ENCODE data around the gene SLC26A1. TPM values are rescaled to one million over a fixed set of nuclear protein-coding genes. Genes with fewer than 3 reads are reported as not detected.

Gene SLC26A1
- total RNA-seq, 1 experiment from 2014 or later: 0.09 TPM

DNA sequence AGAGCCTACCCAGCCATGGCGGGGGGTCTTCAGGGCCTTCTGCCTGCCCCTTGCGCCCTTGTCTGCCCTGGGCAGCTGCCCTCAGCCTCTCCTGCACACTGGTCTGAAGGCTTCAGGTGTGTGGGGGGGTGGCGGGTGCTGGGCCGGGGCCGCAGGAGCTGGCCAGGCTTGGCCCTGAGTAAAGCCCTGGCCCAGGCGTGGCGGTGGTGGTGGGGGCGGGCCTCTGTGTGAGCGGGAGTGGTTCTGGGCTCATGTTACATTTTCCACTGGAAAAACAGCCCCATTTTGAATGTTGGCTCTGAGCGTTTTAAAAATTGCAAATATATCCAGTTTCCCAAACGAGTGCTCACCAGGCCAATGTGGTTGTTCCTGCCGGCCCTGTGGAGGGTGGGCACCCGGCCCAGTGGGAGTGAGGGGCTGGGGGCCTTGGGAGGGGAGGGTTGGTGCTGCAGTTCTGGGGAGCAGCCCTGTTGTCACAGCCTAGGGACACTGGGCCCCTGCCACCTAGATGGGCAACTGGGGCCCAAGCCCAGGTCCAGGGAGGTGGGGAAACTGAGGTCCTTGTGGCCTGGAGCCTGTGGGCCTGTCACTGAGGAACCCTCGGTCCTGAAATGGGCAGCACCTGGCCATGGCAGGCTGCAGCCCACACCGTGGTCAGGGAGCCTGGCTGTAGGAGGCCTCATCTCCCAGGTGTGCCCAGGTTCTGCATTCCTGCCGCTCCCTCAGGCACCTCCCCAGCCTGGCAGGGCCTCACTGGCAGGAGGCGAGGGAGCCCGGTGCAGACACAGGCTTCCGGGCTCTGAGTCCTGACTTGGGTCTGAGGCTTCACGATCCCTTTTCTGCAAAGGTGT lies 46.5 kb upstream of the SLC26A1 start:
- H3K4me1 ChIP-seq (ENCODE audit: insufficient read depth, low read length): no peaks in the 10 kb centered on the region; the same call in 1 of the 2 replicates
- H3K27ac ChIP-seq (ENCODE audit: insufficient read length, low read depth, low read length): no peak overlapping the region
- no peak overlapping the region for H2BK5ac ChIP-seq (ENCODE audit: insufficient read length, low read length)
- DNase-seq: no peak
- no peak overlapping the region for H2BK12ac ChIP-seq (ENCODE audit: insufficient read length, low read depth, low read length)
- Mint-ChIP-seq H3K36me3 (ENCODE audit: insufficient read depth in 1 of 3, low read depth in 3 of 3) (no peaks in the 10 kb centered on the region), H3K4me1 (peaks cover 6 to 22% of the 10 kb centered on the region in 2 experiments), H3K9me3 (no peaks in the 10 kb centered on the region; a peak in 2 of 5 replicates), H3K27ac (no peak overlapping the region), H3K4me3 (no peak overlapping the region), H3K27me3 (ENCODE audit: low read depth) (peaks cover 8% of the 10 kb centered on the region)
- no peak overlapping the region for H3K18ac ChIP-seq (ENCODE audit: insufficient read length, low read depth, low read length)
- H3K23me2 ChIP-seq (ENCODE audit: insufficient read length, low read depth, low read length, poor library complexity, severe bottlenecking): peaks cover 4% of the 10 kb centered on the region
- H4K91ac ChIP-seq (ENCODE audit: insufficient read length, low read depth, low read length): no peak overlapping the region
- no peak overlapping the region for H2BK20ac ChIP-seq (ENCODE audit: low read depth, low read length, poor library complexity, severe bottlenecking)
- no peak overlapping the region for H2BK120ac ChIP-seq (ENCODE audit: low read depth, low read length, poor library complexity, severe bottlenecking)
- no CpG with 5 or more reads among the region's 20 CpGs for WGBS (ENCODE audit: extremely low coverage, insufficient read length, low lambda C conversion rate)
- no peaks in the 10 kb centered on the region for H3K79me2 ChIP-seq (ENCODE audit: insufficient read depth, low read length)
- no peak overlapping the region for H4K5ac ChIP-seq (ENCODE audit: insufficient read length, low read depth, low read length)
- no peak overlapping the region for H3K56ac ChIP-seq (ENCODE audit: insufficient read length, low read depth, low read length)
- H2AK5ac ChIP-seq (ENCODE audit: insufficient read length, low read length): no peak overlapping the region
- no peak overlapping the region for H3T11ph ChIP-seq (ENCODE audit: low read length)
- H3K79me1 ChIP-seq (ENCODE audit: insufficient read depth, low read depth, low read length, poor library complexity, severe bottlenecking): no peaks in the 10 kb centered on the region
- H3K27me3 ChIP-seq (ENCODE audit: insufficient read depth, low read length): no peaks in the 10 kb centered on the region; the same call in 1 of the 2 replicates
- H4K8ac ChIP-seq (replicated peaks; ENCODE audit: insufficient read length, low read depth, low read length): no peak overlapping the region
- H2BK15ac ChIP-seq (ENCODE audit: low read depth, low read length): no peak overlapping the region
- no peak overlapping the region for H3K14ac ChIP-seq (ENCODE audit: insufficient read depth, low read length)
- H4K20me1 ChIP-seq (ENCODE audit: control insufficient read depth, insufficient read depth, insufficient read length): no peaks in the 10 kb centered on the region
- no peak overlapping the region for H3K4ac ChIP-seq (ENCODE audit: low read depth, low read length)
- no peaks in the 10 kb centered on the region for H3K9me3 ChIP-seq (ENCODE audit: control insufficient read depth, low read depth, low read length)
- H3K4me2 ChIP-seq (ENCODE audit: insufficient read depth, insufficient read length, low read length): no peak overlapping the region
- H2AFZ ChIP-seq (ENCODE audit: low read length): no peak overlapping the region
- H3K23ac ChIP-seq (ENCODE audit: insufficient read length, low read depth, low read length): no peak overlapping the region
- H3K9ac ChIP-seq (ENCODE audit: extremely low read depth, insufficient read length, low read length): no peak overlapping the region
- TF ChIP-seq, protein P1, sequence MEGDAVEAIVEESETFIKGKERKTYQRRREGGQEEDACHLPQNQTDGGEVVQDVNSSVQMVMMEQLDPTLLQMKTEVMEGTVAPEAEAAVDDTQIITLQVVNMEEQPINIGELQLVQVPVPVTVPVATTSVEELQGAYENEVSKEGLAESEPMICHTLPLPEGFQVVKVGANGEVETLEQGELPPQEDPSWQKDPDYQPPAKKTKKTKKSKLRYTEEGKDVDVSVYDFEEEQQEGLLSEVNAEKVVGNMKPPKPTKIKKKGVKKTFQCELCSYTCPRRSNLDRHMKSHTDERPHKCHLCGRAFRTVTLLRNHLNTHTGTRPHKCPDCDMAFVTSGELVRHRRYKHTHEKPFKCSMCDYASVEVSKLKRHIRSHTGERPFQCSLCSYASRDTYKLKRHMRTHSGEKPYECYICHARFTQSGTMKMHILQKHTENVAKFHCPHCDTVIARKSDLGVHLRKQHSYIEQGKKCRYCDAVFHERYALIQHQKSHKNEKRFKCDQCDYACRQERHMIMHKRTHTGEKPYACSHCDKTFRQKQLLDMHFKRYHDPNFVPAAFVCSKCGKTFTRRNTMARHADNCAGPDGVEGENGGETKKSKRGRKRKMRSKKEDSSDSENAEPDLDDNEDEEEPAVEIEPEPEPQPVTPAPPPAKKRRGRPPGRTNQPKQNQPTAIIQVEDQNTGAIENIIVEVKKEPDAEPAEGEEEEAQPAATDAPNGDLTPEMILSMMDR (conservative IDR thresholded peaks at IDR 0.05): no peak

Data from H9 (cell line).